Mesenchymal stem cell (in vitro differentiated cells and primary cell): ENCODE measurements around the gene LDLRAD3.

Experiments
- DNase-seq: peaks from one replicate; pipeline ENCODE4 v3.0.0-alpha.2; 2013
- H2AFZ ChIP-seq: one replicate; pipeline ENCODE4 v1.6.1; 2013; ENCODE audit warnings: low read depth, mild to moderate bottlenecking, control low read depth, inconsistent platforms, low read length, moderate library complexity
- H2AK5ac ChIP-seq: 2 replicates; pipeline ENCODE4 v1.6.1; 2013; ENCODE audit warnings: low read length, moderate library complexity, mild to moderate bottlenecking, inconsistent platforms; ENCODE audit not compliant: severe bottlenecking
- H2BK120ac ChIP-seq: one replicate; pipeline ENCODE4 v1.6.1; 2013; ENCODE audit warnings: low read depth, mild to moderate bottlenecking, inconsistent platforms, low read length, moderate library complexity
- H2BK12ac ChIP-seq, 2 experiments: one replicate each; pipeline ENCODE4 v1.6.1; 2013; ENCODE audit warnings: inconsistent platforms in 2 of 2, low read length in 2 of 2, mild to moderate bottlenecking in 2 of 2, moderate library complexity in 2 of 2, control low read depth in 1 of 2
- H2BK15ac ChIP-seq: one replicate; pipeline ENCODE4 v1.6.1; 2013; ENCODE audit warnings: mild to moderate bottlenecking, low read depth, inconsistent platforms; ENCODE audit not compliant: poor library complexity, severe bottlenecking
- H2BK5ac ChIP-seq: 2 replicates; pipeline ENCODE4 v1.6.1; 2013; ENCODE audit warnings: low read depth, mild to moderate bottlenecking, low read length, control low read depth, inconsistent platforms; ENCODE audit not compliant: poor library complexity, severe bottlenecking
- H3K14ac ChIP-seq, 2 experiments: one replicate each; pipeline ENCODE4 v1.6.1; 2013; ENCODE audit warnings: inconsistent platforms in 2 of 2, low read length in 2 of 2, control low read depth in 1 of 2, mild to moderate bottlenecking in 1 of 2, moderate library complexity in 1 of 2
- H3K18ac ChIP-seq, 2 experiments: one replicate each; pipeline ENCODE4 v1.6.1; 2013; ENCODE audit warnings: inconsistent platforms in 2 of 2, low read length in 2 of 2, control low read depth in 1 of 2, low read depth in 1 of 2, mild to moderate bottlenecking in 1 of 2
- H3K23ac ChIP-seq, 2 experiments: one replicate each; pipeline ENCODE4 v1.6.1; 2013; ENCODE audit warnings: inconsistent platforms in 2 of 2, low read length in 2 of 2, mild to moderate bottlenecking in 2 of 2, moderate library complexity in 2 of 2, control low read depth in 1 of 2
- H3K27ac ChIP-seq: 2 replicates; pipeline ENCODE4 v1.5.1; 2013; ENCODE audit warnings: mild to moderate bottlenecking, moderate library complexity, low read length, control low read depth, inconsistent platforms; ENCODE audit not compliant: poor library complexity, severe bottlenecking
- H3K27me3 ChIP-seq, 2 experiments: 2 replicates each; pipeline versions ENCODE4 v1.6.1 to v1.7.0; 2013; ENCODE audit warnings: low read length in 2 of 2, mild to moderate bottlenecking in 2 of 2, moderate library complexity in 2 of 2, control low read depth in 1 of 2, inconsistent platforms in 1 of 2; ENCODE audit not compliant: control insufficient read depth in 1 of 2, insufficient read depth in 1 of 2
- H3K36me3 ChIP-seq, 2 experiments: 2 replicates each; pipeline versions ENCODE4 v1.6.1 to v1.7.0; 2013; ENCODE audit warnings: low read length in 2 of 2, control low read depth in 1 of 2, inconsistent platforms in 1 of 2, low read depth in 1 of 2, mild to moderate bottlenecking in 1 of 2; ENCODE audit not compliant: insufficient read depth in 2 of 2, control insufficient read depth in 1 of 2
- H3K4ac ChIP-seq, 2 experiments: one replicate each; pipeline ENCODE4 v1.6.1; 2013; ENCODE audit warnings: inconsistent platforms in 2 of 2, low read length in 2 of 2, mild to moderate bottlenecking in 2 of 2, moderate library complexity in 2 of 2, control low read depth in 1 of 2, low read depth in 1 of 2
- H3K4me1 ChIP-seq: 2 replicates; pipeline ENCODE4 v1.6.1; 2013; ENCODE audit warnings: low read depth, low read length, control low read depth; ENCODE audit not compliant: control insufficient read depth, insufficient read depth
- H3K4me2 ChIP-seq: 2 replicates; pipeline ENCODE4 v1.6.1; 2013; ENCODE audit warnings: low read length, mild to moderate bottlenecking, inconsistent platforms; ENCODE audit not compliant: poor library complexity, severe bottlenecking
- H3K4me3 ChIP-seq, 2 experiments: 2 replicates each; pipeline versions ENCODE4 v1.5.1 to v1.7.0; 2013; ENCODE audit warnings: low read length in 2 of 2, mild to moderate bottlenecking in 2 of 2, control low read depth in 1 of 2, low read depth in 1 of 2; ENCODE audit not compliant: insufficient read depth in 1 of 2
- H3K79me1 ChIP-seq: replicated peaks from 2 replicates; pipeline ENCODE4 v1.6.1; 2013; ENCODE audit warnings: mild to moderate bottlenecking, control low read depth, low read length, inconsistent platforms; ENCODE audit not compliant: poor library complexity, severe bottlenecking
- H3K9ac ChIP-seq: 2 replicates; pipeline ENCODE4 v1.7.0; 2013; ENCODE audit warnings: mild to moderate bottlenecking, low read length, moderate library complexity
- H3K9me3 ChIP-seq: 2 replicates; pipeline ENCODE4 v1.7.0; 2013; ENCODE audit warnings: mild to moderate bottlenecking, low read length; ENCODE audit not compliant: control insufficient read depth
- H4K8ac ChIP-seq: one replicate; pipeline ENCODE4 v1.6.1; 2013; ENCODE audit warnings: inconsistent platforms, mild to moderate bottlenecking, low read length, moderate library complexity
- H4K91ac ChIP-seq: one replicate; pipeline ENCODE4 v1.6.1; 2013; ENCODE audit warnings: mild to moderate bottlenecking, low read length, inconsistent platforms
- WGBS: methylation state at CpG from one replicate; pipeline ENCODE4 v1.1.7; 2013; ENCODE audit warnings: mixed read lengths; 5-methylcytosine and 5-hydroxymethylcytosine counted together

Gene LDLRAD3

DNA sequence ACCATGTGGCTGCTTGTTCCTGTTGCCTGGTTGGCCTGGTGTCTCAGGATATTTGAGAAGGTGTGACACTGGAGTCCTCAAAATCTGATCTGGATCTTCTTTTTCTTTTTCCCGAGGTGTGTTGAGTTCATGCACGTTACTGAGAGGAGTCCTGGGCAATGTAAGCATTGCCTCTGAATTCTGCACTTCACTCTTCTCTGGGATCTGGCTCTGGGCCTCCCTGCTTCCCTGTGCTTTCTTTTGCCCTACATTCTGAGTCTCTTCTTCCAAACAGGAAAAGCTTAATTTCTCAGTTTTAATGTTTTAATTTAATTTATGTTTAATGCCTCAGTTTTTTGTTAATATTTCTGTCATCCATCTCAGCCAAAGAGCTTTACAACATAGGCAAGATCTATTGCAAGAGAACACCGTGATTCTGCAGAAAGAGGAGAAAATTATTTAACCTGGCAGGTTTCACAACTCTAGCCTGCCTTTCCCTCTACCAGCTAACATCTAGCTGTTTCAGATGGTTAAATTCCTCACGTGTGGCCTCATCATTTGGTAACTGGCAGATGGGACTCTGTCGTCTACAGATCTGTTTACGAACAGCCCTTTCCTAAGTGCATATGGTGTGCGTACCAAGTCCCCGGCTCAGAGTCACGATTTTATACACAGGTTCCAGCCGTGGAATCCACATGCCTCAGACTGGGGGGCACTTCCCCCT, 24.7 kb downstream of the LDLRAD3 start:
- Histone ChIP-seq H3K9me3 (peaks cover 3% of the 10 kb centered on the region), H2BK12ac (no peak overlapping the region), H2BK5ac (no peak overlapping the region), H3K18ac (peak overlapping the region in 1 of 2 experiments; percentile 18), H4K8ac (no peak overlapping the region), H2BK15ac (no peak overlapping the region), H3K4me3 (no peak overlapping the region), H2AFZ (no peak overlapping the region), H3K23ac (no peak overlapping the region), H3K14ac (no peak overlapping the region), H3K79me1 (peaks cover 27% of the 10 kb centered on the region), H3K4ac (no peak overlapping the region), H3K27me3 (no peaks in the 10 kb centered on the region), H4K91ac (no peak overlapping the region), H3K4me2 (no peak overlapping the region), H3K36me3 (no peaks in the 10 kb centered on the region), H2AK5ac (no peak overlapping the region), H3K9ac (no peak overlapping the region), H3K4me1 (peaks cover 3% of the 10 kb centered on the region), H2BK120ac (no peak overlapping the region), H3K27ac (no peak overlapping the region)
- WGBS: 75% methylated on average over 10 of the region's 10 CpGs
- peak; percentile 37 for DNase-seq

DNA sequence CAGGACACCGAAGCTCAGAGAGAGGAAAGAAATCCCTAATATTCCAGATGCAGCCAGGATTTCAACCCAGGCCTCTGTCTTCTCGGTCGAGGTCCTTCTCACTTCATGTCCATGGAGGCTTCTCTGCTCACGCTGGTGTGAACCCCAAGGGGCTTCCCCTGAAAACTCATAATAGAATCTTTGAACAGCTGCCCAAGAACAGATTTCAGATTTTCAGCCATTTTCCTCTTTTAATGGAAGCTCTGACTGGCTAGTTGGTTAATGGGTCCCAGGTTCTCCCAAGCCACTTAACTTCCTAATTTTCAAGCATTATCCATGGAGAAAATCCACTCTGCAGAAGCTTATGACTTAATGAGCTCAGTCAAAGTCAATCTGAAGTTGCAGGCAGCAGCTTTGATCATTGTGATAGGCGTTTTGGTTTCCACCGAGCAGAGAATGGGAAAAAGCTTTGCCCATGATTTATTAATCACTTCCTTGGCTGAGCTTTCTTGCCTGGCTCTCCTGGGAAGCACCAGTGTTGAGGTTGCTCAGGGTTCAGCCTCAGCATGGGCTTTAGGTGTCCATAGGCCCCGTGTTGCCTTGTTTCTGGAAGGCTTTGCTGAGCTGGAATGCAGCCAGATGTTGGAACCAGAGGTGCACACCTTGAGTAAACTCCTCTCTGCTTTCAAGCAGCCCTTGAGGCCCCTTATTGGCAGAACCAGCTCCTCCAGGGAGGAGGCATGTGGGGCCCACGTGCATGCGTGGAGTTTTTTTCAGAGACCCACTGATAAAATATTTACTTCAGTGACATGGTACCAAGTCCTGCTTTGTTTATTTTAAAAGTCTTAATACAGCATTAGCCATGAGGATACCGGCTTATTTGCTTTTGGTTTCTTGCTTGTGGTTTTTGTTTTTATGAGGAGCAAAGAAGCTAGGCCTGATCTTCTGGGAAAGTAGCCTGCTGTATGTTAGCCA, 25.5 kb downstream of the LDLRAD3 start:
- Histone ChIP-seq H3K4me2 (no peak overlapping the region), H3K27me3 (no peaks in the 10 kb centered on the region)

DNA sequence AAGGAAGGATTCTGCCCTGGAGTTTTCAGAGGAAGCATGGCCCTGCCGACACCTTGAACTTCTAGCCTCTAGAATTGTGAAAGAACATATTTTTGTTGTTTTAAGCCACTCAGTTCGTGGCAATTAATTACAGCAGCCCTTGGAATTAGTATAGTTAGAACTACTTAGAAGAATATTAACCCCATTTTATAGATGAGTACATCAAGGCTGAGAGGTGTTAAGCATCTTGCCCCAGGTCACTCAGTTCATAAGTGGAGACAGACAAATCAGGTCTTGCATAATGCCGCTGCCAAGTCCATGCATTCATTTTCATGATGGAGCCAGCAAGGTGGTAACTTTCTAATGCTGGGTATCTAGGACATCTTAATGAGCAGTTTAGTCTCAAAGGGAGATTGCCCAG, 26.6 kb downstream of the LDLRAD3 start:
- H3K4me1 ChIP-seq: peaks cover 3% of the 10 kb centered on the region
- no peak overlapping the region for H2BK5ac ChIP-seq
- WGBS: 93% methylated on average over 2 of the region's 3 CpGs
- no peak overlapping the region for H3K9ac ChIP-seq
- no peak overlapping the region for H4K91ac ChIP-seq
- no peak overlapping the region for H3K27ac ChIP-seq
- no peak overlapping the region for H3K14ac ChIP-seq
- peaks cover 16% of the 10 kb centered on the region for H3K79me1 ChIP-seq
- H3K36me3 ChIP-seq: no peaks in the 10 kb centered on the region
- no peak overlapping the region for H2BK120ac ChIP-seq
- no peak overlapping the region for H3K18ac ChIP-seq
- no peak overlapping the region for H4K8ac ChIP-seq
- no peak overlapping the region for H2AK5ac ChIP-seq
- H3K27me3 ChIP-seq: no peaks in the 10 kb centered on the region
- no peak for DNase-seq
- no peak overlapping the region for H3K23ac ChIP-seq
- H3K4ac ChIP-seq: no peak overlapping the region
- no peak overlapping the region for H2BK15ac ChIP-seq
- H2AFZ ChIP-seq: no peak overlapping the region
- no peak overlapping the region for H3K4me2 ChIP-seq
- no peak overlapping the region for H2BK12ac ChIP-seq
- H3K4me3 ChIP-seq: no peak overlapping the region
- H3K9me3 ChIP-seq: peaks cover 14% of the 10 kb centered on the region

More for the DNA sequence above, 25.5 kb downstream of the LDLRAD3 start:
- DNase-seq: peak; percentile 49
- H2BK120ac ChIP-seq: no peak overlapping the region
- no peak overlapping the region for H2BK12ac ChIP-seq
- H3K23ac ChIP-seq: no peak overlapping the region
- no peaks in the 10 kb centered on the region for H3K36me3 ChIP-seq
- no peak overlapping the region for H3K4me3 ChIP-seq
- 69% methylated on average over 10 of the region's 10 CpGs for WGBS
- H3K14ac ChIP-seq: no peak overlapping the region
- H4K91ac ChIP-seq: no peak overlapping the region
- no peak overlapping the region for H2BK15ac ChIP-seq
- no peak overlapping the region for H2BK5ac ChIP-seq
- H3K9ac ChIP-seq: no peak overlapping the region
- H3K18ac ChIP-seq: peak overlapping the region in 1 of 2 experiments; percentile 18
- peaks cover 3% of the 10 kb centered on the region for H3K4me1 ChIP-seq
- no peak overlapping the region for H3K27ac ChIP-seq
- peaks cover 11% of the 10 kb centered on the region for H3K9me3 ChIP-seq
- H4K8ac ChIP-seq: peak overlapping the region; percentile 8
- H3K79me1 ChIP-seq: peaks cover 20% of the 10 kb centered on the region
- no peak overlapping the region for H3K4ac ChIP-seq
- H2AK5ac ChIP-seq: no peak overlapping the region
- H2AFZ ChIP-seq: no peak overlapping the region

DNA sequence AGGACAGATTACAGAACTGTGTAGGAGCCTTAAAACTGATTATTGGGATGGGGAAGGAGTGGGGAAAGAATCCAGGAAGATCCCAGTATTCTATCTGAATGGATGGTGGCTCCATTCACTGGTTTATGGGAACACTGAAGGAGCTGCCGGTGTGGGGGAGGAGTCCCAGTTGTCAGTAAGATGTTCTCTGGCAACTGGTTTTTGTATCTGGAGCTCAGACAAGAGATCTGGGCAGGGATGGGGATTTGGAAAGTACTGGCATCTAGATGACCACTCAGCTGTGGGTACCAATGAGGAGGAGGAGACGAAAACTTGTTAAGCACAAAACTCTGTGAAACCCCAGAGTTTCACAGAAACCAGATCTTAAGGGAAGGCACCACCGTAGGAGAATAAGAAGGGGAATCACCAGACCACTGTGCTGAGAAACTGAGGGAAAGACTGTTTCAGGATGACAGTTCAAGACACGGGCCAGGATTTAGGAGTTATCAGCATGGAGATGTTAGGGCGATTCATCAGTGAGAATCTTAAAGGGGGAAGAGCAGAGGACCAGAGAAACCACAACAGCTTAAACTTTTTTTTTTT, 28.1 kb downstream of the LDLRAD3 start:
- Histone ChIP-seq H3K27ac (no peak overlapping the region), H3K4me2 (no peak overlapping the region), H2BK120ac (no peak overlapping the region), H3K23ac (no peak overlapping the region), H3K4me3 (no peak overlapping the region), H2BK5ac (no peak overlapping the region), H3K4ac (no peak overlapping the region), H4K91ac (no peak overlapping the region), H2BK12ac (no peak overlapping the region), H3K79me1 (peaks cover 23% of the 10 kb centered on the region), H2BK15ac (no peak overlapping the region), H2AK5ac (no peak overlapping the region), H3K36me3 (no peaks in the 10 kb centered on the region), H3K9ac (no peak overlapping the region), H3K9me3 (peaks cover 14% of the 10 kb centered on the region), H2AFZ (no peak overlapping the region), H3K4me1 (peaks cover 3% of the 10 kb centered on the region), H3K18ac (no peak overlapping the region), H4K8ac (no peak overlapping the region), H3K14ac (no peak overlapping the region), H3K27me3 (no peaks in the 10 kb centered on the region)
- DNase-seq: no peak
- WGBS: 94% methylated on average over 5 of the region's 5 CpGs
